NT2/D1 (cell line): ENCODE results near the gene RRM2.

Source experiments
- SUZ12 ChIP-seq: IDR thresholded peaks from 2 replicates; pipeline ENCODE4 v1.6.1; 2011; ENCODE audit not compliant: insufficient read length, insufficient read depth; ENCODE audit errors: extremely low read depth
- YY1 ChIP-seq: IDR thresholded peaks from 2 replicates; pipeline ENCODE4 v1.6.1; 2011; ENCODE audit not compliant: insufficient read length, insufficient read depth

- TF ChIP-seq YY1 = no peak
- TF ChIP-seq SUZ12 = no peak
Observed at GRCh38 chr2:10132043-10132575, 9.6 kb downstream of the RRM2 start.
